Gastroesophageal sphincter (tissue), 3 donors: ENCODE results near the gene CFAP57.

Experiments used
- EP300 ChIP-seq: sonication (generic); formaldehyde crosslinking; IDR thresholded peaks from one replicate; pipeline ENCODE4 v1.6.1; 2017; ENCODE audit warnings: antibody characterized with exemption, mild to moderate bottlenecking
- POLR2AphosphoS5 ChIP-seq: sonication (generic); formaldehyde crosslinking; IDR thresholded peaks from one replicate; pipeline ENCODE4 v1.6.1; 2017; ENCODE audit warnings: antibody characterized with exemption
- TF ChIP-seq, protein P1 (sequence below), 4 experiments: fragments of 200-600 bp in 2 of 4; fragments of 450-650 bp in 2 of 4; sonication (generic) in 1 of 4; IDR thresholded peaks; one replicate each; pipeline ENCODE4 v1.5.1; 2017 to 2019; ENCODE audit warnings: antibody characterized with exemption in 4 of 4, mild to moderate bottlenecking in 2 of 4, moderate library complexity in 2 of 4

GRCh38 chr1:43156026-43156425 is 16.1 kb upstream of the CFAP57 start:
- TF ChIP-seq, protein P1, sequence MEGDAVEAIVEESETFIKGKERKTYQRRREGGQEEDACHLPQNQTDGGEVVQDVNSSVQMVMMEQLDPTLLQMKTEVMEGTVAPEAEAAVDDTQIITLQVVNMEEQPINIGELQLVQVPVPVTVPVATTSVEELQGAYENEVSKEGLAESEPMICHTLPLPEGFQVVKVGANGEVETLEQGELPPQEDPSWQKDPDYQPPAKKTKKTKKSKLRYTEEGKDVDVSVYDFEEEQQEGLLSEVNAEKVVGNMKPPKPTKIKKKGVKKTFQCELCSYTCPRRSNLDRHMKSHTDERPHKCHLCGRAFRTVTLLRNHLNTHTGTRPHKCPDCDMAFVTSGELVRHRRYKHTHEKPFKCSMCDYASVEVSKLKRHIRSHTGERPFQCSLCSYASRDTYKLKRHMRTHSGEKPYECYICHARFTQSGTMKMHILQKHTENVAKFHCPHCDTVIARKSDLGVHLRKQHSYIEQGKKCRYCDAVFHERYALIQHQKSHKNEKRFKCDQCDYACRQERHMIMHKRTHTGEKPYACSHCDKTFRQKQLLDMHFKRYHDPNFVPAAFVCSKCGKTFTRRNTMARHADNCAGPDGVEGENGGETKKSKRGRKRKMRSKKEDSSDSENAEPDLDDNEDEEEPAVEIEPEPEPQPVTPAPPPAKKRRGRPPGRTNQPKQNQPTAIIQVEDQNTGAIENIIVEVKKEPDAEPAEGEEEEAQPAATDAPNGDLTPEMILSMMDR (IDR thresholded peaks at IDR 0.05), result no peak
- TF ChIP-seq EP300 (no peak), POLR2AphosphoS5 (no peak)
